Right ventricle myocardium superior (tissue), 1 donor: ENCODE results near the gene MERTK. TPM values are rescaled to one million over a fixed set of nuclear protein-coding genes. Genes with fewer than 3 reads are reported as not detected.
A peak's percentile ranks its signal among the peaks of the same experiment; 100 is the strongest.
"Not testable (repeated sequence)": the region's sequence is repeated elsewhere in the genome, so short reads cannot be mapped to it uniquely, and the experiment has no call there.

Source experiments
- ATAC-seq: fragments of 200-7000 bp; cut with Tn5 transposase; one replicate; pipeline ENCODE4 v1.9.1; 2020; ENCODE audit warnings: mild to moderate bottlenecking; ENCODE audit not compliant: poor library complexity
- DNase-seq: peaks from one replicate; pipeline ENCODE4 v3.0.0-alpha.2; 2020
- intact Hi-C: fragments of 100-400 bp; cut with DNase I; formaldehyde crosslinking; loops from one replicate; pipeline ENCODE4 v1.11.2; 2022
- total RNA-seq: library from RNA; stranded (reverse); fragmentation: NEBNext Ultra II Directional; extraction: Animal tissue kit (Norgen Biotek cat#: 25700); gene quantifications from one replicate; pipeline ENCODE4 v1.2.1, GENCODE V29; 2021
- donor health status: DM: no; HTN: yes; CAD: no; lungs with severe emphysema.

MERTK gene
- total RNA-seq, 1 donor from 2014 or later, result 5.0 TPM

- DNase-seq, result no peak
- ATAC-seq, result no peak
- intact Hi-C loops, result loop anchor here (5.0 kb wide), 1 partner anchor 153 kb away; the partner anchor contains the start of gene MERTK
Measured at GRCh38 chr2:112050316-112050715, 151.9 kb downstream of the MERTK start.

GRCh38 chr2:112053917-112054846, 155.8 kb downstream of the MERTK start:
- ATAC-seq (peak; percentile 82), DNase-seq (peak; percentile 99)
- intact Hi-C loops, result loop anchor here (5.0 kb wide), 1 partner anchor 157 kb away; the partner anchor contains the start of gene MERTK

- peak; percentile 86 for ATAC-seq
- intact Hi-C loops, result loop anchor here (5.0 kb wide), 1 partner anchor 158 kb away; the partner anchor contains the start of gene MERTK
- peak; percentile 99 for DNase-seq
Measured at GRCh38 chr2:112054847-112055729, 156.7 kb downstream of the MERTK start, which contains the start of gene TMEM87B. TSS of gene TMEM87B (plus strand) at chr2:112055269. CDS start at chr2:112055592, 323 bp downstream.

- ATAC-seq (peak; percentile 7), DNase-seq (peak; percentile 80)
- intact Hi-C loops, result no loop called here
Measured at GRCh38 chr2:112055730-112056625, 157.6 kb downstream of the MERTK start.

- DNase-seq, result no peak
- ATAC-seq, result no peak
- intact Hi-C loops, result no loop called here
Measured at GRCh38 chr2:112056626-112056987, 158.2 kb downstream of the MERTK start.

- intact Hi-C loops, result no loop called here
- DNase-seq, result no peak
- no peak for ATAC-seq
Measured at GRCh38 chr2:112059671-112060070, 161.3 kb downstream of the MERTK start.

GRCh38 chr2:112061299-112061698, 162.9 kb downstream of the MERTK start:
- ATAC-seq, result no peak
- no peak for DNase-seq
- intact Hi-C loops, result no loop called here

GRCh38 chr2:112061840-112062239, 163.4 kb downstream of the MERTK start:
- intact Hi-C loops, result no loop called here
- no peak for DNase-seq
- no peak for ATAC-seq

GRCh38 chr2:112062894-112063293, 164.5 kb downstream of the MERTK start:
- ATAC-seq (no peak), DNase-seq (no peak)
- intact Hi-C loops, result no loop called here

- ATAC-seq (no peak), DNase-seq (no peak)
- intact Hi-C loops, result no loop called here
Measured at GRCh38 chr2:112065486-112065885, 167.1 kb downstream of the MERTK start.

GRCh38 chr2:112065966-112066365, 167.6 kb downstream of the MERTK start:
- ATAC-seq, result no peak
- intact Hi-C loops, result no loop called here
- no peak for DNase-seq

GRCh38 chr2:112069794-112070193, 171.4 kb downstream of the MERTK start:
- ATAC-seq, intact Hi-C loops, DNase-seq: not testable (repeated sequence)

- ATAC-seq (no peak), DNase-seq (no peak)
- intact Hi-C loops, result no loop called here
Measured at GRCh38 chr2:112073875-112074274, 175.5 kb downstream of the MERTK start.

GRCh38 chr2:112074506-112074905, 176.1 kb downstream of the MERTK start:
- intact Hi-C loops, result no loop called here
- DNase-seq (no peak), ATAC-seq (no peak)

GRCh38 chr2:112075490-112076260, 177.3 kb downstream of the MERTK start:
- DNase-seq (no peak), ATAC-seq (no peak)
- intact Hi-C loops, result no loop called here

- intact Hi-C loops, result no loop called here
- ATAC-seq, result no peak
Measured at GRCh38 chr2:112077814-112078213, 179.4 kb downstream of the MERTK start.

More at GRCh38 chr2:112077814-112078213, 179.4 kb downstream of the MERTK start:
- DNase-seq, result no peak
